GM19240 (cell line): ENCODE measurements around the gene KCTD2.

Source experiments
- DNase-seq: peaks from one replicate; pipeline ENCODE4 v3.0.0; 2011; ENCODE audit warnings: low spot score; ENCODE audit not compliant: insufficient read length

Gene KCTD2

GRCh38 chr17:75077072-75077495 lies 30.1 kb downstream of the KCTD2 start:
- DNase-seq, result no peak

GRCh38 chr17:75077496-75078283 lies 30.7 kb downstream of the KCTD2 start:
- no peak for DNase-seq

- DNase-seq, result no peak
Observed at GRCh38 chr17:75078284-75079022, 31.4 kb downstream of the KCTD2 start.

GRCh38 chr17:75079023-75079373 lies 32.0 kb downstream of the KCTD2 start:
- DNase-seq, result no peak

GRCh38 chr17:75081611-75082540 lies 34.9 kb downstream of the KCTD2 start:
- DNase-seq, result no peak

GRCh38 chr17:75082683-75083082 lies 35.7 kb downstream of the KCTD2 start:
- no peak for DNase-seq

- no peak for DNase-seq
Observed at GRCh38 chr17:75084039-75084660, 37.1 kb downstream of the KCTD2 start.

GRCh38 chr17:75086496-75087181 lies 39.6 kb downstream of the KCTD2 start:
- no peak for DNase-seq

GRCh38 chr17:75087182-75087557 lies 40.1 kb downstream of the KCTD2 start:
- DNase-seq, result no peak

GRCh38 chr17:75087558-75088453 lies 40.8 kb downstream of the KCTD2 start, which contains the start of gene SLC16A5:
SLC16A5 (plus strand) TSS chr17:75087954; CDS start chr17:75093637, 5,683 bp downstream.
- no peak for DNase-seq

- no peak for DNase-seq
Observed at GRCh38 chr17:75088465-75089417, 41.7 kb downstream of the KCTD2 start.

- no peak for DNase-seq
Observed at GRCh38 chr17:75090871-75091854, 44.1 kb downstream of the KCTD2 start.

GRCh38 chr17:75091855-75092327 lies 44.9 kb downstream of the KCTD2 start:
- DNase-seq, result no peak

- no peak for DNase-seq
Observed at GRCh38 chr17:75093548-75094158, 46.6 kb downstream of the KCTD2 start.

- DNase-seq, result no peak
Observed at GRCh38 chr17:75094871-75095399, 47.9 kb downstream of the KCTD2 start.

- no peak for DNase-seq
Observed at GRCh38 chr17:75096082-75096625, 49.1 kb downstream of the KCTD2 start.
